Hematopoietic multipotent progenitor cell (in vitro differentiated cells): Measurements from ENCODE around the gene LRRTM4. TPM values are rescaled to one million over a fixed set of nuclear protein-coding genes. Genes with fewer than 3 reads are reported as not detected.
"Not testable (repeated sequence)": the region's sequence is repeated elsewhere in the genome, so short reads cannot be mapped to it uniquely, and the experiment has no call there.

Experiments used
- DNase-seq, 3 donors: peaks; one replicate each; pipeline ENCODE4 v3.0.0-alpha.2; 2011 to 2015; ENCODE audit warnings: low read depth in 2 of 3, low spot score in 2 of 3
- total RNA-seq: library from RNA; depleted of rRNA; stranded (reverse); fragments of >200 nt; gene quantifications from one replicate; pipeline ENCODE4 v1.2.3, GENCODE V29; 2012

LRRTM4 gene
- total RNA-seq, 1 donor: not detected

DNA sequence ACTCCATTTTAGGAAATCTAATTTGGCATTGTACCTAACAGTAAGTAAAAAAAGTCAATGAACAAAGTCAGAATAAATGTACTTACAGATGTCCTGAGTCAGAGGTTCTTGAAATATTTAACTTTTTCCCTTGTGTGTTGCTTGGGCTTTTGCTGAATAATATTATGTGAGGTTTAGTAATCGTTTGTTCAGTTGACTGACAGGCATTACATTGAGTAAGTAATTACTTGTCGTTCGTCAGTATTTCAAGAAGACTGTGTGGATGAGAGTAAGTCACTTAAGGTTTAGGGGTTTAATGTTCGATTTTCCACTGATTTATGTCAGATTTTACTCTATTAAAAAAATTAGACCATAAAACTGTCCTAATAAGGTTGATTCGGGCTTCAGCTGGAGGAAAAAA lies 342.9 kb downstream of the LRRTM4 start:
- DNase-seq: no peak

DNA sequence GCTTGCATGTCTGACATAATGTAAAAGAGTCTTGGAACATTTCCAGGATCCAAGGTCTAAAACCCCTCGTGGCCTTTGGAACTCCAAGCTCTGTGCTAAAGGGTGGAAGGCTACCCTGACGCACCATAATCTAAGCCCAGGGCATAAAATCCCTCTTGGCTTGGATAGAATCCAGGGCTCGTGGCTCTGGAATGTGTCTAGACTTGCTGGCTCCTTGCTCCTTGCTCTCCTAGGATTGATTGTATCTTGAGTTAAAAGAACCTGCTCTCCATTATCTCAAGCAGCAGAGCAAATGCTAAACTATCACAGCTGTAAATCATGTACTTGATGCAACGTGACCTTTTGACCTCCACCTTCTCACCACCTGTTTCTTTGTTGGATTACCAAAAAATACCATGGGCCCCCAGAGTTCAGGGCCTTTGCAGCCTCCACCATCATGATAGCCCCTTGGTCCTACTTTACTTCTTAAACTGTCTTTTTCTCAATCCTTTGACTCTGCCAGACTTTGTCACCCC lies 346.9 kb downstream of the LRRTM4 start:
- DNase-seq: not testable (repeated sequence)

DNA sequence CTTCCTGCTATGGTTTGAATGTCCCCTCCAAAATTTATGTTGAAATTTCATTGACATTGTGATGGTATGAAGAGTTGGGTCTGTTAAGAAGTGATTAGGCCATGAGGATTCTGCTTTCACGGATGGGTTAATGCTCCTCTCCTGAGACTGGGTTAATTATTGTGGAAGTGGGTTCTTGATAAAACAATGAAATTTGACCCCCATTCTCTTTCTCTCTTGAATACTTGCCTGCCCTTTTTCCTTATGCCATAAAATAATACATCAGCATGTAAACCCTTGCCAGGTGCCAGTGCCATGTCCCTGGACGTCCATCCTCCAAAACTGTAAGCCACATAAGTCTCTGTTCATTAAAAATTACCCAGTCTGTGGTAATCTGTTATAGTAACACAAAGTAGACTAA lies 352.8 kb downstream of the LRRTM4 start:
- DNase-seq: no peak

DNA sequence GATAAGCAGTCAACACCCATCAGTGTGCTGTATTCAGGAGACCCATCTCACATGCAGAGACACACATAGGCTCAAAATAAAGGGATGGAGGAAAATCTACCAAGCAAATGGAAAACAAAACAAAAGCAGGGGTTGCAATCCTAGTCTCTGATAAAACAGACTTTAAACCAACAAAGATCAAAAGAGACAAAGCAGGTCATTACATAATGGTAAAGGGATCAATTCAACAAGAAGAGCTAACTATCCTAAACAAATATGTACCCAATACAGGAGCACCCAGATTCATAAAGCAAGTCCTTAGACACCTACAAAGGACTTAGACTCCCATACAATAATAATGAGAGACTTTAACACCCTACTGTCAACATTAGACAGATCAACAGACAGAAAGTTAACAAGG lies 358.2 kb downstream of the LRRTM4 start:
- not testable (repeated sequence) for DNase-seq

DNA sequence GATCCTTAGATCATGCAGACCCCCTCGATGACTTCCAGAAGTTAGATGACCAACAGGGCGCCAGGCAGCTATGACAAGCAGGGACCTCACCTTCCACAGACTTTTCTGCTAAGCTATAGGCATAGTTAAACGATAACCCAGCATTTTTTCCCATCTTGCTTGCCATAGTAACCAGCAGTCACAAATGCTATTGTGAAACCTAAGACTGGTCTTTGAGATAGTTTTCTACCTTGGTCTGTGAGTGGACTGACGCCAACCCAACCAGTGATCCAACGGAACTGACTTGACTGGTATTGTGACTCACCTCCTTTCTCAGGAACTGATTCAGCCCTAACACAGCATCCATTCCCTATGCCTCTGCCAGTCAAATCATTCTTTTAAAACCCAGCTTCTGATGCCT lies 361.2 kb downstream of the LRRTM4 start:
- no peak for DNase-seq

DNA sequence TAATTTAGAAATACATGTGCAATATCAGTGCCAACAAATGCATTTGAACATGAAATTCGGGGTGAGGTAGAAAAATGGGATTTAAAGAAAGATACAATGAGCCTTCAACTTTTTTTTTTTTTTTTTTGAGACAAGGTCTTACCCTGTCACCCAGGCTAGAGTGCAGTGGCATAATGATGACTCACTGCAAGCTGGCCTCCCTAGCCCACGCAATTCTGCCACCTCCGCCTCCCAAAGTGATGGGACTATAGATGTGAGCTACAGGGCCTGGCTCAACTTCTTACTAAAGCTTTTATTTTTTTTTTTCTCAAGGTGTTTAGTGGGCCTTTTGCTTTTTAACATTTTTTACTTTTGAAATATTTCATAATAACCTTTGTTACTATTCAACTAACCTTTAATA lies 365.6 kb downstream of the LRRTM4 start:
- DNase-seq: no peak

DNA sequence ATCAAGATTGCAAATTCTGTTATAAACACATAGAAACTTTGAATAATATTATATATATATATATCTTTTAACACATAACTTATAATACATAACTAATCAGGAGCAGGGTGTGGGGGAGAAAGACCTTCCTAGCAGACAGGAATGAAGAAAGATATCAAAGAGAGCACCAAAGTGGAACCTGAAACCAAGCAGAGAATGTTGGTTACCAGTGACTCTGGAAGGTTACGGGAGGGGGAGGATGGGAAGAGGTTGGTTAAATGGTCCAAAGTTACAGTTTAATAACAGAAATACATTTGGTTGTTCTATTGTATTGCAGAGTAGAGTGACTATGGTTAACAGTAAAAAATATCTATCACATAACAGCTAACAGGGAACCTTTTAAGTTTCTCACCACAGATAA lies 366.7 kb downstream of the LRRTM4 start:
- DNase-seq: no peak

DNA sequence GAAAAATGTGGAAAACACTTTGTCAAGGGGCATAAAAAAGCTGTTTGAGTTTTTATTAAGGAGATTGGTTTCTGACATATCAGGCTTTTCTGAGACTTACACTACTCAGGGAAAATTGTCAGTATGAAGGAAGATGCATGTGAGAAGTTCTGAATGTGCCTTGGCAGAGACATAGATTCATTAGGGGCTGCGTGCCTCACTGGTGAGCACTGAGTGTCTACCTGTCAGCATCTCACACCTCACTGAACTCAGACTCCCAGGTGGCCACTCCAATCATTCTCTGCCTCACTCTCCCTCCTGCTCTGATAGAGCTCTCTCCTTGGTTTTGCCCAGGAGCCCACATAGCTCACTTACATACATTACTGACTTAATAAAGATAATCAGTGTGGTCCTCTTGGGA lies 372.6 kb downstream of the LRRTM4 start:
- DNase-seq: no peak

DNA sequence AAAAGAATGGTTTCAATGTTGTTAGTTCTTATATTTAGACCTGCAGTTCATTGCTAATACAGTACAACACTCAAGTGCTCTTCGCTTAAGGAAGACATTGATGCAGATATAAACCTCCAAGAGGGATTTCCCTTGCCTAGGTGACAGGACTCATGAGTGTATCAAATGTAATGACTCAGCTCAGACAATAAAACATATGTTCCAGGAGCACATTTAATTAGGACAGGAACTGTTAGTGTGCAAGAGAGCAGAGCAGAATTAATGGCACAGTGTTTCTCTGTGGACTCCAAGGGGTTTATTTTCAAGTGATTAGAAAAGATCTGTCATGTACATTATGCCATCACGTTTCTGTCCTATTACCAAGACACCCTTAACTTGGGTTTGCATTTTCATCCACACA lies 375.0 kb downstream of the LRRTM4 start:
- DNase-seq: no peak

DNA sequence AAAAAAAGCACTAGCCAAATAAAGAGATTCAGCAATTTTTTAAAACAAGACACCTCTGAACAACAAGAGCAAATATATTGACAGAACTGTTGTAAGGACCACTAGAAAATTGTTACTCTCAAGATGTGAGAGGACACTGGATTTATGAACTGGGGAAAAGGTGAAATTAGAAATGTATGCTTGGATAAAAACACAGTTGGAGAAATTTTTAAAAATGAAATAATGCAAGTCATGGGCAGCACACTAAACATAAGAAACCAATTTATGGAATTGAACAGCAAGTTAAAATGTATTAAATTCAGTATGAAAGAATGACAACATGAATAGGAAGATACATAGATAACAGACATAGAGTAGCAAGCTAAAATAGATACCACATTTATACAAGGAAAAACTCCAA lies 377.4 kb downstream of the LRRTM4 start:
- DNase-seq: no peak

DNA sequence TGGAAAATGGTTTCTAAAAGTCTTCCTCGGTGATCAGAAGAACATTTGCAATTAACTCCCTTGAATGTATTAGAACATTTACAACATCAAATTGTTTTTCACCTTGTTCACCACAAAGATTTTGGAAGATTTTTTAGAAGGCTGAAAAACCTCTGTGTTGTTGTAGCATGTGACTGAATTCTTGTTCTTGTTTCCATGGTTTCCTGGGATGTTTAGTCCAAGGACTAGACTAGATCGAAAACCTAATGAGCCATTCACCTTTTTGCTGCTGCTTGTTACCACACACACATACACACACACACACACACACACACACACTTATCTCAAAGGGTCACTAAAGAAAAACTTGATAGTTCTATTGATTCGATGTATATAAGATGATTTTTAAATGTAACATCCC lies 380.0 kb downstream of the LRRTM4 start:
- no peak for DNase-seq

DNA sequence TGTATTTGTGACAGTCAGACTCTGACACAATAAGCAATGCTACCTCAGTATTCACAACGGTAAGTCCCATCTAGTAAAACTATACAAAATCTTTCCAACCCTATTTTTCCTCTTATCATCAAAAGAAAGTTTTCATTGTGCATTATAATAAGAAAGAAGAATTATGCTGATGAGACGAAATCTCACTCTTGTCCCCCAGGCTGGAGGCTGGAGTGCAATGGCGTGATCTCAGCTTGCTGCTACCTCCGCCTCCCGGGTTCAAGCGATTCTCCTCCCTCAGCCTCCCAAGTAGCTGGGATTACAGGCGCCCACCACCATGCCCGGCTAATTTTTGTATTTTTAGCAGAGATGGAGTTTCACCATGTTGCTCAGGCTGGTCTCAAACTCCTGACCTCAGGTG lies 393.7 kb downstream of the LRRTM4 start:
- not testable (repeated sequence) for DNase-seq

DNA sequence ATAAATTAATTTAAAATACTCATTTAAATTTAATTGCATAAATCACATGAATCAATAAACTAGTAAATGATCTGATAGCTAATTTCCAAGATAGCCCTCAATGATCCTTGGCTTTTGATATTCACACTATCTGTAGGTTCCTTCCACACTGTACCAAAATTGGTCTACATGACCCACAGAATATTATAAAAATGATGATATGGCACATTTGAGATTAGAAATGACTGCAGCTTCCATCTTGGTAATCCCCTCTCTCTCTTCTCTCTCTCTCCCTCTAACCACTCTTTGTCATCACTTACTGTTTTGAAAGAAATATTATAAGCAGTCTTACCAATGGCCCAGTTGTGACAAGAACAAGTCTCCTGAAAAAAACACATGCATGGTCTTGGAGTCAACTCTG lies 394.8 kb downstream of the LRRTM4 start:
- no peak for DNase-seq

DNA sequence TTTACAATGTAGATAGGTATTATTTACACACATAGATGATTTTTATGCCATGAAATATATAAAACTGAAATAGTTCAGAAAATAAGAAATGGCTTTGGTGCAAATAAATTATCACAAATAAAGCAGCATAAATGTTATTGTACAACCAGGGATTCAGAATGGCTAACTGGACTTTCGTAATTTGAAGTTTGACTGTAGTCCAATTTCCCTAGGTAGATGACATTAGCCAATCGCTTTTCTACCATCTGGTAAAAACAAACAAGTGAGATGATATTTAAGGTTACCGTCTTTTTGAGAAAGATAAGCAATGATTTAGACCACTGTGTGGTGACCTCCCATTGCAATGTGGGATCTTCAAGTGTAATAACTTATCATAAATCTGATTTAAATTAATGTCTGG lies 400.7 kb downstream of the LRRTM4 start:
- DNase-seq: no peak

DNA sequence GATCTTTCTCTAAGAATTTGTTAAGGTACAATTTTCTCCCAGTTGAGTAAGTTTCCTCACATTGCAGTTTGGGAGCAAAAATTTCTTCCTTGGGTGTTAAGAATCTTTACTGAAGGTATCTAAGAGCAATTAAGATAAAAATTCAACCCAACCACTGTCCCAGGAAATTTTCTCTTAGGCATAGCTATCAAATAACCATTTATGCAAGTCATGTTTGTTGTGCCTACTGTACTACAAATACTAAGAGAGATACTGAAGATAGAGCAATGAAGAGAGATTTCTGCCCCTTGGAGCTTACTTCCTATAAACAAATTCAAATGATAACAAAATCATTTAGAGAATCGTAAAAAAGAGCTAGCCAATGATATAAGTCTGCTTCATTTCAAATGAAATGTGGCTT lies 402.8 kb downstream of the LRRTM4 start:
- DNase-seq: no peak

DNA sequence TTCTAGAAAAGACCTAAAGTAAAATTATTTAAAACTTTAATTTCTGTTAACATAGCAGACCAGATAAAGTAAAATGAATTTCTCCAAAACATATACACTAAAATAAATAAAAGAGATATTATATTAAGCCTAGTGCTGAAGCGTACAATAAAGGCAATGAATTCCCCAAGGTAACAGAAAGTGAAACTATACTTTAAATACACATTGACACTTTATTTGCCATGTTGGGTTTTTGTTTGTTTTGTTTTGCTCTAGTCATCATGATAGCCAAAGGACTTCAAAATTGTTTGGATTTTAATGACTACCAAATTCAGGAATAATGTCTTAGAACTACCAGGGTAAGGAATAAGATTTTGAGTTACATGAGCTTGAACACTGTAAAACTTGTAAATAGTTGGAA lies 413.3 kb downstream of the LRRTM4 start:
- no peak for DNase-seq

DNA sequence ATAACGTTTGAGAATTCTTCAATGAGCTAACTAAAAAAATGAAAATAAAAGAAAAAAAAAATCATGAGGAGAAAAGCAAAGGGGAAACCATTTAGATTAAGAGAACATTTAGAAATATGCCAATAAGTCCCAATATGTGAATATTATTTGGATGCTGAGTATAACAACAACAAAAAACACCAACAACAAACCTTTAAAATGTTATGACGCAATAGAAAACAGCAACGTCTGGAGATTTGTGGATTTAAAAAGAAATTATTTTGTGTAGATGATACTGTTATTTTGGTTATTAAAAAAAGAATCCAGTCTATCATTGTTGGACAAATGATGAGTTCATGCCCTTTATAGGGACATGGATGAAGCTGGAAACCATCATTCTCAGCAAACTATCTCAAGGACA lies 417.2 kb downstream of the LRRTM4 start:
- no peak for DNase-seq

DNA sequence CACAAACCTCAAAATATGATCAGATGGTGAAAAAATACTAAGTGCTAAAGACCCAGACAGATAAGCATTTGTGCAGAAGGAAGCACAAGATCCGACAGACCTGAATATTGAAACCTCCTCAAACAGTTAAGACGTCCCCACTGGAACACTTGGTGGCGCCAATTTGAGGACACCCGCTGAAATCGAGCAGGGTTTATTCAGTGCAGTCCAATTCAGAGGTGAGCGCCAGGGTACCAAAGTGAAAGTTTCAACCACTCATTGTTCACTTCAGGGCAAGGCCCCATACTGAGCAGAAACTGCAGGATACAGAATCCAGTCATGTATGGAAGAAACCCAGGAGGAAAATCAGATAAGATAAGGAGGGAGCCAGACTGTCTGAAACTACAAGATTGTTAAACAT lies 417.6 kb downstream of the LRRTM4 start:
- no peak for DNase-seq

DNA sequence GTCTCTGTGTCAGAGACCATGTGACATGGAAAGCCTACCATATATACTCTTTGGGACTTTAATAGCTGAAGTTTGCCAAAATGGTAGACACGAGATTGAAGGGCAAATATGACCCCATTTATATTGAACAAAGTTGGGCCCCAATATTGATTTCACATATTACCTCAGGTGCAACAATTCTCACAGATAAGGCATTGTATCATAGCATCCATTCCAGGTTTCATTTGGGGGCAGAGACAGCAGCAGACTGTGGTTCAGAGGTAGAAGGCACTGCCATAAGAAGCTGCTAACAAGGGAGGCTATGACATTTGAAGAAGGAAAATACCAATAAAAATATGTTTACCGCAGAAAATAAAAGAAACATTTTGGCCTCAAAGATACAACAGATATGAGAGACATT lies 419.2 kb downstream of the LRRTM4 start:
- DNase-seq: no peak

DNA sequence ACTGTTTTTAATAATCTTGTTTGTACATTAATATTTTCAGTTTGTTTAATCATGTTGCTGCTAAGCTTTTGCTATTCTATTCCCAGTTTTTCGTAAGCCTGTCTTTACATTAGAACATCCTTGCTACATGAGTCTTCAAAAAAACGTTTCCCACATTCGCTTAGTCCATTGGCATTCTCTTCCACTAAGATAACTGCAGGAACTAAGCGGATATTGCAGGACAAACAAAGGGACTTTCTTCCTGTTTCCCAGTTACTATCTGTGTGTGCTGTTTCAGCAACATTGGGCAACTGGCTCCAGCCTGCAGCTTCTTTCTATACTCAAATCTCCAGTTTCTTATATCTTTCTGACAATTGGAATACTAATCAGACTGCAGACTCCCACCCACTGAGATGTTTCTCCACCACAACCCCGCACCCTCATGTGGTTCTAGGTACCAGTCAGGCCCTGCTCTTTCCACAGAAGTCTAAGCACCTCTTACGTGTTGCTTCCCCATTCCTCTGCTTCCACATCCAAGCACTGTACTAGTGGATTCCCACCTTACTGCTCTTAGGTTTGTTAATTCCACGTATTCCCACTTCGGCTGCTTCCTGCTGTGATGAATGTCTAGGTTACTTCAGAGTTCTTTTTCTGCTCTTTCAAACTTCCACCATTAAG lies 420.3 kb downstream of the LRRTM4 start:
- no peak for DNase-seq

DNA sequence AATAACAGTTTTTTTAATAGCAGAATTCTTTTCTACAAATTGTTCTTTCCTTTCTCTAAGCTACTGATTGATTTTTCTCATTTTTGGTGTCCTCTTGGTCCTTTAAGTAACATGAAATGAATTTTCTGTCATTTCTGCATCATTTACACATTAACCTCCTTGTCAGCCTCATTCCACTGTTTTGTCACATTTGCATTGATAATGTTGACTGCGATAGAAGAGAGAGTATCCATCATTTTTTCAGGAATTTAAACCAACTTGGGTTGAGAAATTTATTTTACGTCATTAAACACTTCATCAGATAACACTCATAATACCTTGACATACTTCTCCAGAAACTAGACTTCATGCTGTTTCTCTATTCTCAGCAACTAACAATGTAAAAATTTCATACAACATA lies 422.2 kb downstream of the LRRTM4 start:
- DNase-seq: no peak

DNA sequence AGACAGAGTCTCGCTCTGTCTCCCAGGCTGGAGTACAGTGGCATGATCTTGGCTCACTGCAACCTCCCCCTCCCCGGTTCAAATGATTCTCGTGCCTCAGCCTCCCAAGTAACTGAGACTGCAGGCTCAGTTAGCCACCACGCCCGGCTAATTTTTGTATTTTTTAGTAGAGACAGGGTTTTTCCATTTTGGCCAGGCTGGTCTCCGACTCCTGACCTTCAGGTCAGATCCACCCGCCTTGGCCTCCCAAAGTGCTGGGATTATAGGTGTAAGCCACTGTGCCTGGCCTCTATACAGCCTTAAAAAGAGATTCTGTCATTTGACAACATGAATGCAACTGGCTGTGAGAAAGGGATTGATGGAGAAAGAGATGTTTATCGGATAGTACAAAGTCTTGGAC lies 426.7 kb downstream of the LRRTM4 start:
- not testable (repeated sequence) for DNase-seq

DNA sequence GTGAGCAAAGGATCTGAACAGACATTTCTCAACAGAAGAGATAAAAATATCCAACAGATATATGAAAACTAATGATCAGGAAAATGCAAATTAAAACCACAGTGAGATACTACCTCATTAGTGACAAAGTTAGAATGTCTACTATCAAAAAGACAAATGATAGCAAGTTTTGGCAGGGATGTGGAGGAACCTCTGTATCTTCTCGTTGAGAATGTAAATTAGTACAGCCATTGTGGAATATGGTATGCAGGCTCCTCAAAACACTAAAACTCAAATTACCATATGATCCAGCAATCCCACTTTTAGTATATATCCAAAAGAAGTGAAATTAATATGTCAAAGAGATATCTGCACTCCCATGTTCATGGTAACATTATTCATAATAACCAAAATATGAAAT lies 427.1 kb downstream of the LRRTM4 start:
- no peak for DNase-seq
